Stomach (tissue), 4 donors: Measurements from ENCODE around the gene SH3PXD2A.

Experiments used
- CTCF ChIP-seq, 7 experiments: fragments of 450-650 bp in 4 of 7; fragments of 200-600 bp in 3 of 7; sonication (generic) in 3 of 7; IDR thresholded peaks; one replicate each; pipeline ENCODE4 v1.5.1; 2016 to 2019; ENCODE audit warnings: antibody characterized with exemption in 7 of 7, control low read depth in 2 of 7, mild to moderate bottlenecking in 1 of 7
- EP300 ChIP-seq: sonication (generic); formaldehyde crosslinking; IDR thresholded peaks from one replicate; pipeline ENCODE4 v1.6.1; 2017; ENCODE audit warnings: antibody characterized with exemption
- POLR2A ChIP-seq, 4 donors: fragments of 450-650 bp; IDR thresholded peaks; one replicate each; pipeline ENCODE4 v1.6.1; 2016; ENCODE audit warnings: antibody characterized with exemption in 4 of 4, control low read depth in 2 of 4, mild to moderate bottlenecking in 1 of 4, moderate library complexity in 1 of 4

- TF ChIP-seq CTCF (IDR thresholded peaks at IDR 0.05) (no peak), EP300 (no peak), POLR2A (IDR thresholded peaks at IDR 0.05) (no peak)
These were observed 296.5 kb downstream of the SH3PXD2A start for GRCh38 chr10:103558911-103559310.
